Measurements from ENCODE around the gene TEAD1.

Gene TEAD1

GRCh38 chr11:12673924-12674570 is at the start of gene TEAD1:
Gene TEAD1, plus strand, starts transcription at chr11:12674421.
- DNase-seq = peak; percentile 63

DNA sequence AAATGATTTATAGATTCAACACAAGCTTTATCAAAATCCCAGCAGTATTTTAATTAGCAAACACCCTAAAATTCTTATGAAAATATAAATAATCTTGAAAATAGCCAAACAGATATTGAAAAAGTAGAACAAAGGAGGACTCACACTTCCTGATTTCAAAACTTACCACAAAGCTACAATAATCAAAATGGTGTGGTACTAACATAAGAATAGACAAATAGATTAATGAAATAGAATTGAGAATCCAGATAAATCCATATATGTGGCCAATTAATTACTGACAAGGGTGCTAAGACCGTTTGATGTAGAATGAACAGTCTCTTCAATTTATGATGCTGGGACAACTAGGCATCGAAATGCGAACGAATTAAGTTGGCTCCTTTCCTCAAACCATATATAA is 49.6 kb upstream of the TEAD1 start:
- DNase-seq = no peak

DNA sequence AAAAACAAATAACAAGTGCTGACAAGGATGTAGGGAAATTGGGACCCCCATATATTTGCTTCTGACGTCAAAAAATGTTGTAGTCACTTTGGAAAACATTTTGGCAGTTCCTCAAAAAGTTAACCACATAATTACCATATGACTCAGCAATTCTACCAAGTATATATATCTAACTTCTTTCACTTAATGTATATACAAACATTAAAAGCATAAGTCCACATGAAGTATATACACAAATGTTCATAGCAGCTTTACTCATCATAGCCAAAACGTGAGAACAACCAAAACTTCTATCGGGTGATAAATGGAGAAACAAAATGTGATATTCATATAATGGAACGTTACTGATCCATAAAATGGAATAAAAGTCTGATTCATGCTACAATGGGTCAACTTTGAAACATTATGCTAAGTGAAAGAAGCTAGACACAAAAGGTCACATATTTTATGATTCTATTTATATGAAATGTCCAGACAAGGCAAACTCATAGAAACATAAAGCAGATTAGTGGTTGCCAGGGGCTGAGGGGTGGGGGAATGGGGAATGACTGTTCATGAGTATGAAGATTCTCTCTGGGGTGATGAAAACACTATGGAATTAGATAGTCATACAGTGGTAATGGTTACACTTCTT is 48.7 kb upstream of the TEAD1 start:
- DNase-seq = no peak

GRCh38 chr11:12626616-12627015 is 47.6 kb upstream of the TEAD1 start:
- no peak for DNase-seq

DNA sequence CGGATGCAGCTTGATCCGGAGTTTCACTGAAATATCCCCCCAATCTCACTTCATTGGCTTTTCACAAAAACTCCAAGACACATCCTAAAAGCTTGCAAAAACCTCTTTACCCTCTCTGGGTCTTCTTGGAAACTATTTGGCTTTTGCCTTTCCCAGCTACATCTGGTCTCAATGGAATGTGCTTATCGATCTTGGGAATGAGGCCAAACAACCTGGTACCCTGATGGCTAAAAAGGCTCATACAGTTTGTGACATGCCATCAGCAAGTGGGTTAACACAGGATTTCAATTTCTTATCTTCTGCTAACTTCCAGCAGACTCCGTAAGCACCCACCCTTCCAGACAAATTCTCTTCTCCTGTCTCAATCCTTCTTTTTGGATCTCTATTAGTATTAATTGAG is 45.9 kb upstream of the TEAD1 start:
- DNase-seq = no peak

GRCh38 chr11:12629601-12630313 is 44.5 kb upstream of the TEAD1 start:
- DNase-seq = no peak

DNA sequence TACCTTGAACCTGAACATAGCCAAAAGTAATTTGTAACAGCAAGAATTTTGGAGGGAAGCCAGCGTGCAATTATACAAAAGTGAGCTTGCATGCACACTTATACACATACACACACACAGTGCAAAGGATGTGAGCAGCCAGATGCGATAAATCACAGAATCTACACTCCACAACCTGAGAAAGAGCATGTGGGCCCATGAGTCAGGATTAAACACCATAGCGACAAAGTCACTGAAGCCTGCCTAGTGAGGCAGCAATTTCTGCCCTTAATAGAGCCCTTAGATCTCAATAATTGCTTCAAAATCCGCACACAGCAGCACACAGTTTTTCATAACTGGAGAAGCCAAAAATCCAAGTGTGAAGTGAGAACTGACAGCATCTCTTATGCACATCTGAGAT is 42.6 kb upstream of the TEAD1 start:
- no peak for DNase-seq

GRCh38 chr11:12634329-12634728 is 39.9 kb upstream of the TEAD1 start:
- DNase-seq = no peak

GRCh38 chr11:12636871-12637410 is 37.3 kb upstream of the TEAD1 start:
- DNase-seq = no peak

GRCh38 chr11:12639388-12639787 is 34.8 kb upstream of the TEAD1 start:
- DNase-seq = no peak

DNA sequence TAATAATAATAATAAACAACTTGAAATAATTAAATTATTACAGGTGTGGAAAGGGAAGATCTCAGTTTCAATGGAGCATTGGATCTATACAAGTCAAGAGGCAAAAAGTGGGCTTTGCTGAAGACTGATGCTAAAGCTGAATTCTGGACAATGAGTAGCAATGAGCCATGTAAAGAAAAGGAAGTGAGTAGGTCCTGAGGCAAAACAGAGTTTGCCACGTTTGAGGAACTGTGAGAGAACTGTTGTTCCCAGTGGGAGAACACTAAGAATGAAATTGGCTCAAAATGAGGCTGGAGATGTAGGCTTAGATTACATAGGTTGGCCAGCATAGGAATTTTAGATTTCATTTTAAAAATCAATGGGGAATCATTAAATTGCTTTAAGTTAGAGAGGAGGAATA is 33.9 kb upstream of the TEAD1 start:
- DNase-seq = no peak

DNA sequence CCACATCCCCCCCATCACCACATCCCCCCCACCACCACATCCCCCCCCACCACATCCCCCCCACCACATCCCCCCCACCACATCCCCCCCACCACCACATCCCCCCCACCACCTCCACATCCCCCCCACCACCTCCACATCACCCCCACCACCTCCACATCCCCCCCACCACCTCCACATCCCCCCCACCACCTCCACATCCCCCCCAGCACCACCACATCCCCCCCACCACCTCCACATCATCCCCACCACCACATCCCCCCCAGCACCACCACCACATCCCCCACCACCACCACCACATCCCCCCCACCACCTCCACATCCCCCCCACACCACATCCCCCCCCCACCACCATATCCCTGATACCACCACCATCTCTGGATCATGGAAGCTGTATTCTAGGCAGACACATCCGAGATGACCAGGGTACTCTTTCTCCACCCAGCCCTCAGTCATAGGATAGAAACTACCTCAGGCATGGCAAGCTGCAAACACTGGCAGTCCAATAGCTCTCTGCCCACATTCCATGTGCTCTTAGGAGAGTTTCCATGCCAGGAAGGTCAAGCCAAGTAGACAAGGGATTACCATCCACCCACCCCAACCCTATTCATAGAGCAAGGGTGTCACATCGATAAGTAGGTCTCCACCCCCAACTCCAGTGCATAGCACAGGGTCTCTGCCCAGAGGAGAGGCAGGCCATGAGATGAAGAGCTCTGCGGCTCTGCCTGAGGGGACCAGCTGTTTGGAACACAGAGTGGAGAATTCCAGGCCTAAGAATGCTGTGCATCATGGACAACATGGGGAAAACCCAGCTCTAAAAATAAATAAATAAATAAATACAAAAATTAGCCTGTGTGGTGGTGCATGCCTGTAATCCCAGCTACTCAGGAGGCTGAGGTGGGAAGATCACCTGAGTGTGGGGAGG is 33.0 kb upstream of the TEAD1 start:
- no peak for DNase-seq

- DNase-seq = no peak
Measured at GRCh38 chr11:12642040-12642439, 32.2 kb upstream of the TEAD1 start.

GRCh38 chr11:12642806-12643428 is 31.3 kb upstream of the TEAD1 start:
- DNase-seq = no peak

DNA sequence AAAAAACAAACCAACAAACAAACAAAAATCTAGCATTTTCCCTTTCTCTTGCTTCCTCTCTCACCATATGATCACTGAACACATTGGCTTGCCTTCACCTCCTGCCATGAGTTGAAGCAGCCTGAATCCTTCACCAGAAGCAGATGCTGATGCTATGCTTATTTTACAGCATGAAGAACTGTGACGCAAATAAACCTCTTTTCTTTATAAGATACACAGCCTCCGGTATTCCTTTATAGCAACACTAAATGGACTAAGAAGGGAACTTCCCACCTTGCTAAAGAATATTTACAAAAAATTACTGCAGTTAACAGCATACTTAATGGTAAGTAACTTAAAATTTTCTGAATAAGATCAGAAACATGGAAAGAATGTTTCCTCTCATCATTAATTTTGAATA is 27.7 kb upstream of the TEAD1 start:
- DNase-seq = no peak

GRCh38 chr11:12653729-12654128 is 20.5 kb upstream of the TEAD1 start:
- no peak for DNase-seq

DNA sequence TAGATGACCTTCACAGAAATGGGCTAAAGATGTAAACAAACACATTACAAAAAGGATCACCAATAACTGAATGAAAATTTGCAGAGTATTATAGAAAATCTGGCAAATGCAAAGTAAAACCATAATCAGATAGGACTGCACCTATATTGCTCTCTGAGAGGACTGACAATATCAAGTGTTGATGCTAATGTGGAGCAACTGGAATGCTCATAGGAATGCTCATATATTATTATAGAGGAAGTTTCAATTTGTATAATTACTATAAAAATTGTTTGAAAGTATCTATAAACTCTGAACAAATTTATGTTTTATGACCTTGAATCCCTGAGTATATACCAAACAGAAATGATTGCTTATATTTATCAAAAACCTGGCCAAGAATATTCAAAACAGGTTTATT is 18.4 kb upstream of the TEAD1 start:
- no peak for DNase-seq

GRCh38 chr11:12657336-12657735 is 16.9 kb upstream of the TEAD1 start:
- no peak for DNase-seq

DNA sequence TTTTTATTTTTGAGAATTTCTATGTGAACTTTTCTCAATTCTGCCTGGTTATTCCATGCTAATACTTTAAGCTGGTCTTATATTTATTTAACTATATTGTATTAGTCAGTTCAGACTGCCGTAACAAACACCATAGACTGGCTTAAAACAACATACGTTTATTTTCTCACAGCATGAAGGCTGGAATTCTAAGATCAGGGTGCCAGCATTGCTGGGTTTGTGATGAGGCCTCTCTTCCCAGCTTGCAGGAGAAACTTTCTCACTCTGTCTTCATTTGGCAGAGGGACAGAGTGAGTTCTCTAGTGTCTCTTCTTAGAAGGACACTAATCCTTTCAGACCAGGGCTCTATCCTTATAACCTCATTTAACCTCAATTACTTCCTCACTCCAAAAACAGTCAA is 16.2 kb upstream of the TEAD1 start:
- no peak for DNase-seq

DNA sequence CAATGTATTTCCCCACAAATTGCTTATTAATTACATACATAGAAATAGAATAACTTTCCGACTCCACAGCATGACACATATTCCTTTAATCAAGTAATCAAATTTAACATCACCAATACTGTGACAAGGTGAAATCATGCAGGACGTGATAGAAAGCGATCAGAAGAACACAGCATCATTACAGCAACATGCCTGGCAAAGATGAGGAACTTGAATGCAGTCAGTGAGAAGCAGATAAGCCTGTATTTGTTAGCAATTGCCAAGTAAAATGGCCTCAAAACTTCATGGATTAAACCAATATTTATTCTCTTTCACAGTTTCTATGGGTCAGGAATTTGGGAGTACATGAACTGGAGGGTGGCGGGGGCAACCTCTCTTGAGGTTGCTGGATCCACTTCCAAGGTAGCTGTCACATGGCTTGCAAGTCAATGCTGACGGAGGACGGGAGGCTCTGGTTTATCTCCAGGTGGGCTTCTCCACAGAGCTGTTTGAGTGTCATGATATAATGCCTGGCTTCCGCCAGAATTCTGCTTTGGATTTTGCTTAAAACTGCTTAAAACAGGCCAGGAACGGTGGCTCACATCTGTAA is 12.0 kb upstream of the TEAD1 start:
- no peak for DNase-seq

- DNase-seq = no peak
Measured at GRCh38 chr11:12664385-12664784, 9.8 kb upstream of the TEAD1 start.

DNA sequence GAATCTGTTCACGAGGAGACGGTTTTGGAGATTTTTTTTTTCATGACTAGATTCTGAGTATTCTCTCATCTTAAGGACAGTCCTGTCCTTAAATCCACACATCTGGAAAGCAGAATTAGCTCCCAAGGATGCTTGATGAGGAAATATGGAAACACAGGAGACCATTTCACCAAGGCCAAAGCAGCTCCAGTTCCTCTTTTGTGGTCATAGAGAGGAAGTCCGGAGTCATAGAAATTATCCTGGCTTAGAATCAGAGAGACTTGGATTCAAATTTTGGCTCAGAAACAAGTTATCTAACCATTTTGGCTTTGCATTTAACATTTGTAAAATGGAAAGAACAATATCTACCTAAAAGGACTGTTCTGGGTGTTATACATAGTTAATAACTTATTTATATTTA is 7.3 kb upstream of the TEAD1 start:
- no peak for DNase-seq
